Measurements from ENCODE around the gene NIM1K.

DNA sequence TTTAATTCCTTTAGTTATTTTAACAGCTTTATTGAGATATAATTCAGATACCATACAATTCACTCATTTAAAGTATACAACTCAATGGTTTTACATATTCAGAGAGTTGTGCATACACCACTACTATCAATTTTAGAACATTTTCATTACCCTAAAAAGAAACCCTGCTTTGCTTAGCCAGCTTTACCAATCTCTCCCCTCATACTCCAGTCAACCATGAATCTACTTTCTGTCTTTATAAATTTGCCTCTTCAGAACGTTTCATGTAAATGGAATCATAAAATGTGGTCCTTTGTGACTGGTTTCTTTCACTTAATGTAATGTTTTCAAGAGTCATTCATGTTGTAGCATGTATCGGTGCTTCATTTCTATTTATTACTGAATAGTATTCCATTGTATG, 24.9 kb downstream of the NIM1K start:
- no peak for TF ChIP-seq ZNF8 (CRISPR knock-in tag; IDR thresholded peaks at IDR 0.05)
- TF ChIP-seq TCF4 (CRISPR knock-in tag; IDR thresholded peaks at IDR 0.05; ENCODE audit: borderline replicate concordance) = no peak
- TF ChIP-seq RARB (CRISPR knock-in tag; IDR thresholded peaks at IDR 0.05) = no peak
- no peak for TF ChIP-seq ISL1 (CRISPR knock-in tag; IDR thresholded peaks at IDR 0.05)
- TF ChIP-seq, protein P1, sequence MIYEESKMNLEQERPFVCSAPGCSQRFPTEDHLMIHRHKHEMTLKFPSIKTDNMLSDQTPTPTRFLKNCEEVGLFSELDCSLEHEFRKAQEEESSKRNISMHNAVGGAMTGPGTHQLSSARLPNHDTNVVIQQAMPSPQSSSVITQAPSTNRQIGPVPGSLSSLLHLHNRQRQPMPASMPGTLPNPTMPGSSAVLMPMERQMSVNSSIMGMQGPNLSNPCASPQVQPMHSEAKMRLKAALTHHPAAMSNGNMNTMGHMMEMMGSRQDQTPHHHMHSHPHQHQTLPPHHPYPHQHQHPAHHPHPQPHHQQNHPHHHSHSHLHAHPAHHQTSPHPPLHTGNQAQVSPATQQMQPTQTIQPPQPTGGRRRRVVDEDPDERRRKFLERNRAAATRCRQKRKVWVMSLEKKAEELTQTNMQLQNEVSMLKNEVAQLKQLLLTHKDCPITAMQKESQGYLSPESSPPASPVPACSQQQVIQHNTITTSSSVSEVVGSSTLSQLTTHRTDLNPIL (CRISPR knock-in tag; IDR thresholded peaks at IDR 0.05; ENCODE audit: low read depth) = no peak
- TF ChIP-seq PATZ1 (CRISPR knock-in tag; IDR thresholded peaks at IDR 0.05; ENCODE audit: borderline replicate concordance) = no peak
- no peak for TF ChIP-seq ZFP3 (CRISPR knock-in tag; IDR thresholded peaks at IDR 0.05)
- TF ChIP-seq TOX (CRISPR knock-in tag; IDR thresholded peaks at IDR 0.05; ENCODE audit: borderline replicate concordance) = no peak
- TF ChIP-seq CSRNP3 (CRISPR knock-in tag; IDR thresholded peaks at IDR 0.05) = no peak
- TF ChIP-seq BACH2 (CRISPR knock-in tag; IDR thresholded peaks at IDR 0.05; ENCODE audit: borderline replicate concordance) = no peak
- no peak for TF ChIP-seq SNAI2 (CRISPR knock-in tag; IDR thresholded peaks at IDR 0.05)
- no peak for TF ChIP-seq PPARA (CRISPR knock-in tag; IDR thresholded peaks at IDR 0.05; ENCODE audit: borderline replicate concordance)
